DOHH2 (cell line): ENCODE data around the gene SCARB2.

Source experiments
- H3F3A ChIP-seq: fragments of 200-600 bp; sonication (generic), shearing (Covaris generic); 2 replicates; pipeline ENCODE4 v1.6.0; 2016; ENCODE audit warnings: antibody characterized with exemption, mild to moderate bottlenecking; ENCODE audit not compliant: control insufficient read depth, insufficient read depth
- H3K27ac ChIP-seq: fragments of 200-600 bp; sonication (generic); 2 replicates; pipeline ENCODE4 v1.5.1; 2014; ENCODE audit warnings: low read depth, mild to moderate bottlenecking, low read length, moderate library complexity
- H3K27me3 ChIP-seq: fragments of 200-600 bp; sonication (generic); 2 replicates; pipeline ENCODE4 v1.6.1; 2014; ENCODE audit warnings: mild to moderate bottlenecking, low read length, mixed read lengths; ENCODE audit not compliant: control insufficient read depth
- H3K36me3 ChIP-seq: fragments of 200-600 bp; sonication (generic); 2 replicates; pipeline ENCODE4 v1.6.1; 2014; ENCODE audit warnings: mild to moderate bottlenecking, low read length, moderate library complexity, mixed read lengths; ENCODE audit not compliant: control insufficient read depth
- H3K4me1 ChIP-seq: fragments of 200-600 bp; sonication (generic); 2 replicates; pipeline ENCODE4 v1.6.1; 2014; ENCODE audit warnings: mild to moderate bottlenecking, low read length, mixed read lengths; ENCODE audit not compliant: control insufficient read depth
- H3K4me2 ChIP-seq: fragments of 200-600 bp; sonication (generic); 2 replicates; pipeline ENCODE4 v1.6.0; 2014; ENCODE audit warnings: mild to moderate bottlenecking, low read length, moderate library complexity
- H3K4me3 ChIP-seq: fragments of 200-600 bp; sonication (generic); 2 replicates; pipeline ENCODE4 v1.5.1; 2014; ENCODE audit warnings: mild to moderate bottlenecking, low read length, mixed read lengths
- H3K79me2 ChIP-seq: fragments of 200-600 bp; sonication (generic); 2 replicates; pipeline ENCODE4 v1.6.1; 2014; ENCODE audit warnings: mild to moderate bottlenecking, low read length, mixed read lengths; ENCODE audit not compliant: control insufficient read depth
- H3K9me2 ChIP-seq: fragments of 200-600 bp; sonication (generic); replicated peaks from 2 replicates; pipeline ENCODE4 v1.6.1; 2014; ENCODE audit warnings: mild to moderate bottlenecking, low read length, mixed read lengths; ENCODE audit not compliant: control insufficient read depth
- H3K9me3 ChIP-seq: fragments of 200-600 bp; sonication (generic); 2 replicates; pipeline ENCODE4 v1.6.1; 2014; ENCODE audit warnings: antibody characterized with exemption, low read length, mixed read lengths; ENCODE audit not compliant: control insufficient read depth, insufficient read depth
- H4K20me1 ChIP-seq: fragments of 200-600 bp; sonication (generic); 2 replicates; pipeline ENCODE4 v1.6.0; 2014; ENCODE audit warnings: low read depth, mild to moderate bottlenecking, antibody characterized with exemption, low read length, moderate library complexity; ENCODE audit not compliant: control insufficient read depth, insufficient read depth
- CTCF ChIP-seq: fragments of 200-600 bp; sonication (generic); IDR thresholded peaks from one replicate; pipeline ENCODE4 v1.5.1; 2014; ENCODE audit warnings: antibody characterized with exemption, mild to moderate bottlenecking, low read depth, low read length; ENCODE audit not compliant: poor library complexity, severe bottlenecking
- EZH2phosphoT487 ChIP-seq: fragments of 200-600 bp; sonication (generic); IDR thresholded peaks from 2 replicates; pipeline ENCODE4 v1.6.1; 2017; ENCODE audit warnings: borderline replicate concordance, mild to moderate bottlenecking, antibody characterized with exemption, low read length, moderate library complexity, mixed read lengths

SCARB2 gene

GRCh38 chr4:76178296-76178695 is 35.3 kb downstream of the SCARB2 start:
- H3K4me1 ChIP-seq = peaks cover 22% of the 10 kb centered on the region
- H3K36me3 ChIP-seq = no peaks in the 10 kb centered on the region
- H3K4me3 ChIP-seq = no peak overlapping the region
- no peaks in the 10 kb centered on the region for H4K20me1 ChIP-seq
- TF ChIP-seq EZH2phosphoT487 = no peak
- no peak for TF ChIP-seq CTCF
- no peaks in the 10 kb centered on the region for H3K9me2 ChIP-seq
- no peak overlapping the region for H3K27ac ChIP-seq
- no peaks in the 10 kb centered on the region for H3K27me3 ChIP-seq
- no peaks in the 10 kb centered on the region for H3K9me3 ChIP-seq
- no peaks in the 10 kb centered on the region for H3K79me2 ChIP-seq
- H3K4me2 ChIP-seq = no peak overlapping the region
- no peaks in the 10 kb centered on the region for H3F3A ChIP-seq

- Histone ChIP-seq H3K9me2 (no peaks in the 10 kb centered on the region), H3K79me2 (no peaks in the 10 kb centered on the region), H3K36me3 (no peaks in the 10 kb centered on the region), H3K27me3 (no peaks in the 10 kb centered on the region), H3F3A (no peaks in the 10 kb centered on the region), H3K4me2 (peak overlapping the region; percentile 41; the same call in 1 of the 2 replicates), H3K4me1 (peaks cover 22% of the 10 kb centered on the region), H3K27ac (no peak overlapping the region), H3K4me3 (no peak overlapping the region), H4K20me1 (no peaks in the 10 kb centered on the region), H3K9me3 (no peaks in the 10 kb centered on the region)
- TF ChIP-seq EZH2phosphoT487 = no peak
- no peak for TF ChIP-seq CTCF
Observed at GRCh38 chr4:76177709-76178108, 35.9 kb downstream of the SCARB2 start.

GRCh38 chr4:76175336-76175735 is 38.3 kb downstream of the SCARB2 start:
- Histone ChIP-seq H3K27me3 (no peaks in the 10 kb centered on the region), H3F3A (no peaks in the 10 kb centered on the region), H3K9me2 (no peaks in the 10 kb centered on the region), H4K20me1 (no peaks in the 10 kb centered on the region; the same call in 1 of the 2 replicates), H3K4me3 (no peak overlapping the region), H3K4me1 (peaks cover 22% of the 10 kb centered on the region), H3K36me3 (no peaks in the 10 kb centered on the region), H3K79me2 (no peaks in the 10 kb centered on the region), H3K9me3 (no peaks in the 10 kb centered on the region), H3K4me2 (no peak overlapping the region), H3K27ac (no peak overlapping the region)
- no peak for TF ChIP-seq CTCF
- TF ChIP-seq EZH2phosphoT487 = no peak

GRCh38 chr4:76174216-76174615 is 39.4 kb downstream of the SCARB2 start:
- Histone ChIP-seq H3K27me3 (no peaks in the 10 kb centered on the region), H3F3A (no peaks in the 10 kb centered on the region), H3K9me3 (no peaks in the 10 kb centered on the region), H4K20me1 (no peaks in the 10 kb centered on the region; the same call in 1 of the 2 replicates), H3K9me2 (no peaks in the 10 kb centered on the region), H3K27ac (no peak overlapping the region), H3K4me2 (no peak overlapping the region), H3K4me1 (peaks cover 22% of the 10 kb centered on the region), H3K4me3 (no peak overlapping the region), H3K79me2 (no peaks in the 10 kb centered on the region), H3K36me3 (no peaks in the 10 kb centered on the region)
- no peak for TF ChIP-seq EZH2phosphoT487
- no peak for TF ChIP-seq CTCF
